DMS153 treated with DMSO at 0.1 percent for 48 hours (cell line): ENCODE data around the gene SARDH.
"Not testable (repeated sequence)": the region's sequence is repeated elsewhere in the genome, so short reads cannot be mapped to it uniquely, and the experiment has no call there.

Source experiments
- DNase-seq: peaks from one replicate; lab custom pipeline; 2025; ENCODE audit not compliant: unreplicated experiment; lab: John Stamatoyannopoulos, UW

Gene SARDH

GRCh38 chr9:133686642-133687575, 51.2 kb downstream of the SARDH start:
- DNase-seq, result no peak

- no peak for DNase-seq
Measured at GRCh38 chr9:133685653-133686609, 52.2 kb downstream of the SARDH start.

GRCh38 chr9:133684936-133685361, 53.2 kb downstream of the SARDH start:
- DNase-seq, result no peak

GRCh38 chr9:133684121-133684935, 53.8 kb downstream of the SARDH start:
- no peak for DNase-seq

GRCh38 chr9:133683586-133684120, 54.5 kb downstream of the SARDH start:
- DNase-seq, result no peak

- no peak for DNase-seq
Measured at GRCh38 chr9:133682818-133683585, 55.1 kb downstream of the SARDH start.

- no peak for DNase-seq
Measured at GRCh38 chr9:133681658-133682306, 56.4 kb downstream of the SARDH start.

GRCh38 chr9:133680976-133681657, 57.0 kb downstream of the SARDH start:
- no peak for DNase-seq

- DNase-seq, result no peak
Measured at GRCh38 chr9:133680250-133680975, 57.7 kb downstream of the SARDH start.

- no peak for DNase-seq
Measured at GRCh38 chr9:133679466-133680061, 58.6 kb downstream of the SARDH start.

- DNase-seq, result no peak
Measured at GRCh38 chr9:133679056-133679455, 59.1 kb downstream of the SARDH start.

- no peak for DNase-seq
Measured at GRCh38 chr9:133677126-133678010, 60.8 kb downstream of the SARDH start.

- no peak for DNase-seq
Measured at GRCh38 chr9:133676450-133676849, 61.7 kb downstream of the SARDH start.

GRCh38 chr9:133675796-133676195, 62.4 kb downstream of the SARDH start:
- DNase-seq, result not testable (repeated sequence)

GRCh38 chr9:133674091-133674490, 64.1 kb downstream of the SARDH start:
- no peak for DNase-seq

GRCh38 chr9:133673258-133673655, 64.9 kb downstream of the SARDH start:
- no peak for DNase-seq
